ENCODE data around the gene UBE2H. TPM values are rescaled to one million over a fixed set of nuclear protein-coding genes. Genes with fewer than 3 reads are reported as not detected.

The UBE2H gene
- total RNA-seq, 1 experiment from 2014 or later, result 58.0 TPM

- Histone ChIP-seq H3K4me3 (ENCODE audit: low read depth in 2 of 2, low read length in 2 of 2) (no peak overlapping the region), H3K36me3 (ENCODE audit: control insufficient read depth, insufficient read depth, low read length) (no peaks in the 10 kb centered on the region), H3K9me3 (ENCODE audit: control insufficient read depth, insufficient read depth, low read depth, low read length) (no peaks in the 10 kb centered on the region), H3K4me1 (ENCODE audit: control insufficient read depth, insufficient read depth, low read length) (peaks cover 2% of the 10 kb centered on the region; the same call in 1 of the 2 replicates), H3K27me3 (ENCODE audit: control insufficient read depth, insufficient read depth, low read length) (no peaks in the 10 kb centered on the region), H3K27ac (ENCODE audit: low read length) (no peak overlapping the region)
- DNase-seq (ENCODE audit: low read depth, low spot score) (no peak), ATAC-seq (no peak)
- intact Hi-C loops (cut with micrococcal nuclease; ENCODE audit: unreplicated experiment), result no loop called here
- BruUV-seq (replicated peaks), result no TSS peak
- no peak for TF ChIP-seq TCF7L2 (IDR thresholded peaks at IDR 0.05; ENCODE audit: low read depth, low read length)
- TF ChIP-seq REST (IDR thresholded peaks at IDR 0.05; ENCODE audit: insufficient read depth in 1 of 2, low read depth in 2 of 2, low read length in 1 of 2), result no peak
- TF ChIP-seq POLR2AphosphoS5 (IDR thresholded peaks at IDR 0.05; ENCODE audit: low read depth, low read length), result no peak
- TF ChIP-seq SIN3A (IDR thresholded peaks at IDR 0.05; ENCODE audit: borderline replicate concordance, insufficient read depth, low read depth, low read length), result no peak
- TF ChIP-seq, protein P1, sequence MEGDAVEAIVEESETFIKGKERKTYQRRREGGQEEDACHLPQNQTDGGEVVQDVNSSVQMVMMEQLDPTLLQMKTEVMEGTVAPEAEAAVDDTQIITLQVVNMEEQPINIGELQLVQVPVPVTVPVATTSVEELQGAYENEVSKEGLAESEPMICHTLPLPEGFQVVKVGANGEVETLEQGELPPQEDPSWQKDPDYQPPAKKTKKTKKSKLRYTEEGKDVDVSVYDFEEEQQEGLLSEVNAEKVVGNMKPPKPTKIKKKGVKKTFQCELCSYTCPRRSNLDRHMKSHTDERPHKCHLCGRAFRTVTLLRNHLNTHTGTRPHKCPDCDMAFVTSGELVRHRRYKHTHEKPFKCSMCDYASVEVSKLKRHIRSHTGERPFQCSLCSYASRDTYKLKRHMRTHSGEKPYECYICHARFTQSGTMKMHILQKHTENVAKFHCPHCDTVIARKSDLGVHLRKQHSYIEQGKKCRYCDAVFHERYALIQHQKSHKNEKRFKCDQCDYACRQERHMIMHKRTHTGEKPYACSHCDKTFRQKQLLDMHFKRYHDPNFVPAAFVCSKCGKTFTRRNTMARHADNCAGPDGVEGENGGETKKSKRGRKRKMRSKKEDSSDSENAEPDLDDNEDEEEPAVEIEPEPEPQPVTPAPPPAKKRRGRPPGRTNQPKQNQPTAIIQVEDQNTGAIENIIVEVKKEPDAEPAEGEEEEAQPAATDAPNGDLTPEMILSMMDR (IDR thresholded peaks at IDR 0.05), result no peak
- ChIA-PET POLR2A (no interaction called here), CTCF (no interaction called here)
- in situ Hi-C loops (cut with HindIII; ENCODE audit: low pct_unique_long_range_greater_than_20kb, low sequenced_read_pairs), result no loop called here
Observed at GRCh38 chr7:129790136-129790535, 162.6 kb downstream of the UBE2H start.

GRCh38 chr7:129789652-129790051, 163.1 kb downstream of the UBE2H start:
- POLR2A ChIA-PET, result no interaction called here
- H3K27ac ChIP-seq (ENCODE audit: low read length), result no peak overlapping the region

More at GRCh38 chr7:129789652-129790051, 163.1 kb downstream of the UBE2H start:
- no peaks in the 10 kb centered on the region for H3K27me3 ChIP-seq (ENCODE audit: control insufficient read depth, insufficient read depth, low read length)
- in situ Hi-C loops (cut with HindIII; ENCODE audit: low pct_unique_long_range_greater_than_20kb, low sequenced_read_pairs), result no loop called here
- H3K4me3 ChIP-seq (ENCODE audit: low read depth in 2 of 2, low read length in 2 of 2), result no peak overlapping the region
- intact Hi-C loops (cut with micrococcal nuclease; ENCODE audit: unreplicated experiment), result no loop called here
- CTCF ChIA-PET, result no interaction called here
- H3K36me3 ChIP-seq (ENCODE audit: control insufficient read depth, insufficient read depth, low read length), result no peaks in the 10 kb centered on the region
- peaks cover 3% of the 10 kb centered on the region; the same call in 1 of the 2 replicates for H3K4me1 ChIP-seq (ENCODE audit: control insufficient read depth, insufficient read depth, low read length)
- no peak for DNase-seq (ENCODE audit: low read depth, low spot score)
- ATAC-seq, result no peak
- BruUV-seq (replicated peaks), result no TSS peak
- TF ChIP-seq SIN3A (IDR thresholded peaks at IDR 0.05; ENCODE audit: borderline replicate concordance, insufficient read depth, low read depth, low read length), result no peak
- no peak for TF ChIP-seq TCF7L2 (IDR thresholded peaks at IDR 0.05; ENCODE audit: low read depth, low read length)
- TF ChIP-seq POLR2AphosphoS5 (IDR thresholded peaks at IDR 0.05; ENCODE audit: low read depth, low read length), result no peak
- TF ChIP-seq REST (IDR thresholded peaks at IDR 0.05; ENCODE audit: insufficient read depth in 1 of 2, low read depth in 2 of 2, low read length in 1 of 2), result no peak
- TF ChIP-seq, protein P1 (IDR thresholded peaks at IDR 0.05), result no peak
- H3K9me3 ChIP-seq (ENCODE audit: control insufficient read depth, insufficient read depth, low read depth, low read length), result no peaks in the 10 kb centered on the region

Data from Panc1 (cell line).